ENCODE measurements around the gene SCARB1. TPM values are rescaled to one million over a fixed set of nuclear protein-coding genes. Genes with fewer than 3 reads are reported as not detected.

SCARB1 gene
- total and polyA plus RNA-seq, 9 of the 15 experiments (the other 6 are each of a cell fraction or from before 2014, with no cell fraction given), result 0.56 to 157 (median 52.8) TPM

- 0 out of 2 replicates have a peak, but pooled peaks have one; percentile 18 for TF ChIP-seq ZBTB33 (CRISPR knock-in tag; IDR thresholded peaks at IDR 0.05)
- TF ChIP-seq, protein P1, sequence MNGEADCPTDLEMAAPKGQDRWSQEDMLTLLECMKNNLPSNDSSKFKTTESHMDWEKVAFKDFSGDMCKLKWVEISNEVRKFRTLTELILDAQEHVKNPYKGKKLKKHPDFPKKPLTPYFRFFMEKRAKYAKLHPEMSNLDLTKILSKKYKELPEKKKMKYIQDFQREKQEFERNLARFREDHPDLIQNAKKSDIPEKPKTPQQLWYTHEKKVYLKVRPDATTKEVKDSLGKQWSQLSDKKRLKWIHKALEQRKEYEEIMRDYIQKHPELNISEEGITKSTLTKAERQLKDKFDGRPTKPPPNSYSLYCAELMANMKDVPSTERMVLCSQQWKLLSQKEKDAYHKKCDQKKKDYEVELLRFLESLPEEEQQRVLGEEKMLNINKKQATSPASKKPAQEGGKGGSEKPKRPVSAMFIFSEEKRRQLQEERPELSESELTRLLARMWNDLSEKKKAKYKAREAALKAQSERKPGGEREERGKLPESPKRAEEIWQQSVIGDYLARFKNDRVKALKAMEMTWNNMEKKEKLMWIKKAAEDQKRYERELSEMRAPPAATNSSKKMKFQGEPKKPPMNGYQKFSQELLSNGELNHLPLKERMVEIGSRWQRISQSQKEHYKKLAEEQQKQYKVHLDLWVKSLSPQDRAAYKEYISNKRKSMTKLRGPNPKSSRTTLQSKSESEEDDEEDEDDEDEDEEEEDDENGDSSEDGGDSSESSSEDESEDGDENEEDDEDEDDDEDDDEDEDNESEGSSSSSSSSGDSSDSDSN (IDR thresholded peaks at IDR 0.05; ENCODE audit: borderline replicate concordance in 1 of 2, low read depth in 2 of 2, low read length in 2 of 2), result no peak
- no peak for TF ChIP-seq EWSR1 (IDR thresholded peaks at IDR 0.05; ENCODE audit: borderline replicate concordance, low read depth, partially characterized antibody)
- no peak for TF ChIP-seq ZNF212 (CRISPR knock-in tag; IDR thresholded peaks at IDR 0.05)
- no peak for TF ChIP-seq RBM22 (IDR thresholded peaks at IDR 0.05; ENCODE audit: low read depth, low read length, poor library complexity, severe bottlenecking)
- 0 out of 2 replicates have a peak, but pooled peaks have one; percentile 19 for TF ChIP-seq HDGF (IDR thresholded peaks at IDR 0.05)
- peak; percentile 59 for TF ChIP-seq FOSL1 (tag; conservative IDR thresholded peaks at IDR 0.05)
- TF ChIP-seq ZKSCAN3 (CRISPR knock-in tag; IDR thresholded peaks at IDR 0.05), result no peak
- peak in 1 of 2 experiments; percentile 21; a peak in 1 of 4 replicates for TF ChIP-seq MNT (conservative IDR thresholded peaks at IDR 0.05)
- no peak for TF ChIP-seq SIN3B (IDR thresholded peaks at IDR 0.05; ENCODE audit: low read depth)
- TF ChIP-seq ZNF717 (CRISPR knock-in tag; IDR thresholded peaks at IDR 0.05), result no peak
- no peak for TF ChIP-seq DLX4 (CRISPR knock-in tag; IDR thresholded peaks at IDR 0.05)
- TF ChIP-seq, protein P2, sequence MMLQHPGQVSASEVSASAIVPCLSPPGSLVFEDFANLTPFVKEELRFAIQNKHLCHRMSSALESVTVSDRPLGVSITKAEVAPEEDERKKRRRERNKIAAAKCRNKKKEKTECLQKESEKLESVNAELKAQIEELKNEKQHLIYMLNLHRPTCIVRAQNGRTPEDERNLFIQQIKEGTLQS (IDR thresholded peaks at IDR 0.05), result no peak
- TF ChIP-seq, protein P2 (CRISPR knock-in tag; conservative IDR thresholded peaks at IDR 0.05), result no peak; the same call in 1 of the 2 replicates
- 0 out of 2 replicates have a peak, but pooled peaks have one; percentile 37 for TF ChIP-seq MAFF (IDR thresholded peaks at IDR 0.05; ENCODE audit: low read length)
- TF ChIP-seq ZNF778 (CRISPR knock-in tag; IDR thresholded peaks at IDR 0.05), result no peak
- peak; percentile 44; the same call in 1 of the 2 replicates for TF ChIP-seq CC2D1A (IDR thresholded peaks at IDR 0.05)
- TF ChIP-seq RB1 (IDR thresholded peaks at IDR 0.05; ENCODE audit: low read depth), result peak; percentile 68; the same call in 1 of the 2 replicates
- TF ChIP-seq, protein P3, sequence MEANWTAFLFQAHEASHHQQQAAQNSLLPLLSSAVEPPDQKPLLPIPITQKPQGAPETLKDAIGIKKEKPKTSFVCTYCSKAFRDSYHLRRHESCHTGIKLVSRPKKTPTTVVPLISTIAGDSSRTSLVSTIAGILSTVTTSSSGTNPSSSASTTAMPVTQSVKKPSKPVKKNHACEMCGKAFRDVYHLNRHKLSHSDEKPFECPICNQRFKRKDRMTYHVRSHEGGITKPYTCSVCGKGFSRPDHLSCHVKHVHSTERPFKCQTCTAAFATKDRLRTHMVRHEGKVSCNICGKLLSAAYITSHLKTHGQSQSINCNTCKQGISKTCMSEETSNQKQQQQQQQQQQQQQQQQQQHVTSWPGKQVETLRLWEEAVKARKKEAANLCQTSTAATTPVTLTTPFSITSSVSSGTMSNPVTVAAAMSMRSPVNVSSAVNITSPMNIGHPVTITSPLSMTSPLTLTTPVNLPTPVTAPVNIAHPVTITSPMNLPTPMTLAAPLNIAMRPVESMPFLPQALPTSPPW (CRISPR knock-in tag; IDR thresholded peaks at IDR 0.05), result peak; percentile 45
Measured at GRCh38 chr12:124906606-124907261, 43.1 kb upstream of the SCARB1 start (continued).
